Panc1 (cell line): ENCODE results near the gene UGT2A2.

Source experiments
- CTCF ChIP-seq: fragments of 450-650 bp; IDR thresholded peaks from 2 replicates; pipeline ENCODE4 v1.5.1; 2017; ENCODE audit warnings: mild to moderate bottlenecking
- POLR2AphosphoS5 ChIP-seq: IDR thresholded peaks from 2 replicates; pipeline ENCODE4 v1.6.1; 2012; ENCODE audit warnings: mild to moderate bottlenecking, low read depth, low read length, moderate library complexity
- REST ChIP-seq, 2 experiments: IDR thresholded peaks; 2 replicates each; pipeline ENCODE4 v1.6.1; 2011 to 2012; ENCODE audit warnings: low read depth in 2 of 2, control low read depth in 1 of 2, low read length in 1 of 2, mild to moderate bottlenecking in 1 of 2, moderate library complexity in 1 of 2; ENCODE audit not compliant: insufficient read depth in 1 of 2
- TCF7L2 ChIP-seq: IDR thresholded peaks from 2 replicates; pipeline ENCODE4 v1.6.1; 2011; ENCODE audit warnings: mild to moderate bottlenecking, low read depth, low read length, inconsistent platforms

- TF ChIP-seq CTCF: no peak
- no peak for TF ChIP-seq TCF7L2
- no peak for TF ChIP-seq POLR2AphosphoS5
- no peak for TF ChIP-seq REST (IDR thresholded peaks at IDR 0.05; ENCODE audit: insufficient read depth in 1 of 2, low read depth in 2 of 2, low read length in 1 of 2)
These were observed 48.1 kb downstream of the UGT2A2 start for GRCh38 chr4:69591364-69591763.
